ENCODE data around the gene GATA5.

- TF ChIP-seq, protein P1, sequence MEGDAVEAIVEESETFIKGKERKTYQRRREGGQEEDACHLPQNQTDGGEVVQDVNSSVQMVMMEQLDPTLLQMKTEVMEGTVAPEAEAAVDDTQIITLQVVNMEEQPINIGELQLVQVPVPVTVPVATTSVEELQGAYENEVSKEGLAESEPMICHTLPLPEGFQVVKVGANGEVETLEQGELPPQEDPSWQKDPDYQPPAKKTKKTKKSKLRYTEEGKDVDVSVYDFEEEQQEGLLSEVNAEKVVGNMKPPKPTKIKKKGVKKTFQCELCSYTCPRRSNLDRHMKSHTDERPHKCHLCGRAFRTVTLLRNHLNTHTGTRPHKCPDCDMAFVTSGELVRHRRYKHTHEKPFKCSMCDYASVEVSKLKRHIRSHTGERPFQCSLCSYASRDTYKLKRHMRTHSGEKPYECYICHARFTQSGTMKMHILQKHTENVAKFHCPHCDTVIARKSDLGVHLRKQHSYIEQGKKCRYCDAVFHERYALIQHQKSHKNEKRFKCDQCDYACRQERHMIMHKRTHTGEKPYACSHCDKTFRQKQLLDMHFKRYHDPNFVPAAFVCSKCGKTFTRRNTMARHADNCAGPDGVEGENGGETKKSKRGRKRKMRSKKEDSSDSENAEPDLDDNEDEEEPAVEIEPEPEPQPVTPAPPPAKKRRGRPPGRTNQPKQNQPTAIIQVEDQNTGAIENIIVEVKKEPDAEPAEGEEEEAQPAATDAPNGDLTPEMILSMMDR (IDR thresholded peaks at IDR 0.05 in 4 of 5, conservative IDR thresholded peaks at IDR 0.05 in 1 of 5) = no peak
- TF ChIP-seq POLR2A (IDR thresholded peaks at IDR 0.05) = no peak
Observed at GRCh38 chr20:62451970-62452369, 23.8 kb downstream of the GATA5 start.

Data from gastrocnemius medialis (tissue), 4 donors.